HG03139 (cell line): Measurements from ENCODE around the gene KRT26.
"Not testable (repeated sequence)": the region's sequence is repeated elsewhere in the genome, so short reads cannot be mapped to it uniquely, and the experiment has no call there.

Experiments
- ATAC-seq: cut with Tn5 transposase; IDR thresholded peaks from one replicate; pipeline ENCODE4 v1.9.1; 2021; ENCODE audit not compliant: unreplicated experiment

The KRT26 gene

DNA sequence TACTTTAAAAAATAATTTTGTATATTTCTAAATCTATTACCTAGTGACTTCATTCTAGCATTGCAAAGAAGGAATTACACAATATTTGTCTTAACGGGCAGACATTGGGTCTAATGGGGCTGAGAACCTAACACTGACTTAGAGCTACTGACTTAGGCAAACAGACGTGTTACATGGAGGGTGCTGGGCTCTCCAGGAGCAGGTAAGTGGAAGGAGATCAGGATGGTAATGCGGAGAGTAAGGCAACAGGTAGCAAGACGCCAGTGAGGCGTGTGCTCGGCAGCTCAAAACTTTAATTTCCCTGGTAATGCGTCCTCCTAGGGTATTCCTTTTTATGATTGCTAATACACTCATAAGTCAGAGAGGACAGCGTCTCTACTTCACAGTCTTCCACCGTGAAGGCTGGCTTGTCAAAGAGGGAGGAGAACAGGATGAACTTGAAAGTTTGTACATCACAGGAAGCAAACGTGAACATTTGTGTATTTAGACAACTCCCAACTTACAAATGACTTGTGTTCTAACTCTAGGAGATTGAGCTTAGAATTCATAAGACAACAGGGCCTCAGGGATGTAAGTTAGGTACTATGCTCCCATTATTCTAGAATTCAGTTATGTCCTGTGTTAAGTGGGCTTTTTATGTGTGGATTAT is 23.1 kb upstream of the KRT26 start:
- no peak for ATAC-seq

DNA sequence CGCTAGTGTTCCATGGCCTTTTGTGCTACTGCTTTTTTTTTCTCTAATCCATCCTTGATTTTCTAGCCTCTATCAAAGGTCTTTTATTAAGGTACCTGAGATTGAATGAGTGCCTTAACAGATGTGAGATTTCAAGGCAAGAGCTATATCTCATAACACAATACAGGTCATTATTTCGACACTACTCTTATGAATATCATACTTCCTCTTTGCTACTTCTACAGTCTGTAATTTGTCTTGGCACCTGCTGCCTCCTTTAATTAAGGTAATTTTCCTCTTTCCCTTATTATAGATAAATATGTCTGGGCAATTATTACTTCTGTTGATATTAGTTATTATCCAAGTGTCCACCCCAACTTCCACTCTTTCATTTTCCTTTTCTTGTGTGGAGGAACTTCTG is 22.5 kb upstream of the KRT26 start:
- ATAC-seq, result no peak

DNA sequence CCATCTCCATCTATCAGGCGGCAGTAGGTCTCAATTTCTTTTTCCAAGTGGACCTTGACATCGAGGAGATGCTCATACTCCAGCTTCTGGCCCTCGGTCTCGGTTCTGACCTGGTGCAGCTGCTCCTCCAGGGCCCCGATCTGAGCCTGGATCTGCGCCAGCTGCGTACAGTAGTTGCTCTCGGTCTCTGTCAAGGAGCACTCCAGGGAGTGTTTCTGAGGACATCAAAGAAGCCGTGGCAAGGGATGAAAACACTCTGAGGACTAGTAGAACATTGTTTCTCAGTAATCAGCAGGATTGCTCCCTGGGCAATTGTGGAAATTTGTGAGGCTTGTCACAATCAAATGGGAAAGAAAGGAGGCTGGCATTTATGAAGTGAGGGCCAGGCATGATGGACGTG is 21.8 kb upstream of the KRT26 start:
- no peak for ATAC-seq

DNA sequence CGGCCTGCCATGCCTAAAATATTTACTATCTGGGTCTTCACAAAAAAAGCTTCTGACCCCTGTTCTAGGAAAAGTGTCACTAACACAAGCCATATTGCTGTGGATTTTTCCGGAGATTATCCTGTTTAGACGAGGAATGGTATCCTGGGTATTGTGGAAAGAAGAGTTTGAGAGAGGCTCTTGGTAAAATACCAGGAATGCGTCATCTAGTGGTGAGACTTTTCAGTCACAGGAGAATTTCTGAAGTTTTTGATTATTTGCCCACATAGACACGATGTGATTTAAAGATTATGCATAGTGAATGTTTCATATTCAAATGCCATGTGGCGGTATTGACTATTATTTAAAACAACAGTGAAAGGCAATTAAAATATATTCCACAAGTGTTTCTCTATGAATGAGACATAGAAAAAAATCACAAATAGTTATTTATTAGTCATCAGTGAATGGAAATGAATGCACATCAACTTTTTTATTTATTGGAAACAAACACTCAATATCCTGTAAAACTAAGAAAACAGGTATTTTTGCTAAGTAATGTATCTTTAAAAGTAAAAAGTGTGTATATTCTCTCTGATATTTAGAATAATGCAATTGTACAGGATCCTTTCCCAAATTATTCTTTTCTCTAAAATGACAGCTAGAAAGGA is 19.9 kb upstream of the KRT26 start:
- ATAC-seq, result no peak

DNA sequence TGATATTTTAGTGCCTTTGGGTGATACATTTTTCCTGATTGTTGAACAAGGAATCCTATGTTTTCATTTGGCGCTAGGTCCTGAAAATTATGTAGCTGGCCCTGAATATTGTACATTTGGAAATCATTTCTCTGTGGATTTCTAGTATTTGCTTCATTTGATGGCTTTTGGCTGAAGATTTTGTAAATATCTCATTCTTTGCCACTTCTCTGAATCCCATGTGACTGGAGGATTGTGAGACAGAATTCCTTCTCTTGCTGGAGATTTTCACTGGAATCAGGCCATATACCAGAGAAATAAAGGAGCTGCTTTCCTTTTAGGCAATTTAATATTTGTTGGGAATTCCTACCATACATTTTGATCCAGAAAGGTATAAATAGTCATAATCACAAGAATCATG is 19.1 kb upstream of the KRT26 start:
- no peak for ATAC-seq

DNA sequence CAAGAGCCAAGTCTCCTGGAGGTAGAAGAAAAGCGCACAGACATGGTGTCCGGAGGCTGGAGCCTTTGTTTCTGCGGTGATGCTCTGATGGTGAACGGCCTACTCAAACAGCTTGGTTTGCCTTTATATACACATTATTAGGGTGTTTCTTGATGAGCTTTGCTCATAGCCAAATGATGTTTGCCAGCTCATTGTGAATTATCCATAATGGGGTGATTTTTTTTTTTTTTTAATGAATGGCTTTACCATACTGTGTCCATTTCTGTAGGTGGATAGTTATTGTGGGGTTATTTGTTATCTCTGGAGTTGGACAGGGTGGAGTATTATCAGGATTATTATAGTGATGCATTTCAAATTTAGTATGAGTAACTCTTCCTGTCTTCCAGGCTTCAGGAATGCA is 10.4 kb upstream of the KRT26 start, which contains the start of gene KRT27:
Gene KRT27 (minus strand): TSS at position 101 of the 400 bp plus-strand sequence. CDS start 57 bp downstream, at position 44.
- no peak for ATAC-seq

DNA sequence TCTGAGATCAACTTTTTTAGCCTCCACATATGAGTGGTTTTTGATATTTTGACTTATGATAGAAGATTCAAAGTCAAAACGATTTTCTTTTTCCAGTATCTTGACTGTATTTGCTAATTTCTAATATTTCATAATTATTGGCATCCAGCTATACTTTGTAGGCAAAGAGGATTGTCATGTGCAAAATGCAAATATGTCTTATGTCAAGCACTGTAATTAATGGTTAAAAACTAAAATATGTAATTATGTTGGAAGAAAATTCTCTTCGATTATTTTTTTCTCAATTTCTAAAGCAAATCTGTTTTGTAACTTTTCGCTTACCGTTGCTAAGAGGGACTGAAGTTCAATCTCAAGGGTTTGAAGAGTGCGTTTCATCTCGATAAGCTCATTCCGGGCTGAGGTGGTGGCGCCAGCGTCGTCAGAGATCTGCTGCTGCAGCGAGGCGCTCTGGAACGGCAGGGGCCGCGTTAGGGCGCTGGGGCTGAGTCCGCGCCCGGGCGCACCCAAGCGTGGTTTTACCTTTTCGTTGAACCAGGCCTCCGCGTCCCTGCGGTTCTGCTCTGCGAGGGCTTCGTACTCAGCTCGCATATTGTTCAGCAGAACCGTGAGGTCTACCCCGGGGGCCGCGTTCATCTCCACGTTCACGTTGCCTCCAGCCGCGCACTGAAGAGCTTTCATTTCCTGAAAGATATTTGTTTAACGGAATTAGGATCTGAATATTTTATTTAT is 7.3 kb upstream of the KRT26 start:
- ATAC-seq, result no peak

DNA sequence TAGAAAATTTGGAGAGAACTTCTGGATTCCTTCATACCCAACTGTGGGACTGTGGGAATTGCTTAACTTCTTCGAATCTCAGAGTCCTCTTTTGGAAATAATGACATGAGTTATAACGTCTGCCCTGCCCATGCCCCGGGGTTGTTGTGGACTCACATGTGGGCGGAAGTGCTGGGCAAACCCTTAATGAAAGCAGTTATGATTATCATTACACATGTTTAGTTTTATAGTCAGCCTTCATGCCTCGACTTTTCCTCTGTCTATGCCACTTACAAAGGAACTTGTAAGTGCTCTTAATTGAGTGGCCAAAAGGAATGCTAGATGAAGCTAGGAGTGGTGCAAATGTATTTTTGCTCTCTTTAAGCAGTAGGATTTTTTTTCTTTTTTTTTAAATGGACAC is 6.5 kb upstream of the KRT26 start:
- no peak for ATAC-seq

DNA sequence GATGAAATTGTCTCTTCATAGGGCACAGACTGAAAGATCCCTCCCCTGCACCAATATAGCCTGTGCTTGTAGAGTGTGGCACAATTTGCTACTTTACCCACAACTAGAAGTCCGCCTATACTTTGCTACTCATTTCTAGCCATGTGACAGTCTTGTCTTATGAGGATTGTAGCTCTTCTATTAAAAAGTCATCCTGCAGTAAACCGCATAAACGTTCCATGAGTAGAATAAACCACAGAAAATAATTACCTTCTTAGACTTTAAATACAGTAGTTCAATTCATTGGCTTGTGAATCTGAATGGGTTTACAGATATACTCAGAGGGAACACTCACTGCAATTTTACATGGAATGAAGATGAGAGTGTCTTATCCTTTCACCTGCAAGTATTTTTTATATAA is 6.0 kb upstream of the KRT26 start:
- no peak for ATAC-seq

DNA sequence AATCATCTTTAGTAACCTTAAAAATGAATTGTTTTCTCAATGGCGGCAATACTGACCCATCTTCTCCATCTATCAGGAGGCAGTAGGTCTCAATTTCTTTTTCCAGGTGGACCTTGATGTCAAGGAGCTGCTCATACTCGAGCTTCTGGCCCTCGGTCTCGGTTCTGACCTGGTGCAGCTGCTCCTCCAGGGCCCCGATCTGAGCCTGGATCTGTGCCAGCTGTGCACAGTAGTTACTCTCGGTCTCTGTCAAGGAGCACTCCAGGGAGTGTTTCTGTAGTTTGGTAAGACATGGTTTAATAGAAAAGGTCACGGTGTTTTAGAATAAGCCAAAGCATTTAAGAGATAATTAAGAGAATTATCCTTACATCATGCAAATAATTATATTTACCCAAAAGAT is 5.5 kb upstream of the KRT26 start:
- ATAC-seq, result no peak

DNA sequence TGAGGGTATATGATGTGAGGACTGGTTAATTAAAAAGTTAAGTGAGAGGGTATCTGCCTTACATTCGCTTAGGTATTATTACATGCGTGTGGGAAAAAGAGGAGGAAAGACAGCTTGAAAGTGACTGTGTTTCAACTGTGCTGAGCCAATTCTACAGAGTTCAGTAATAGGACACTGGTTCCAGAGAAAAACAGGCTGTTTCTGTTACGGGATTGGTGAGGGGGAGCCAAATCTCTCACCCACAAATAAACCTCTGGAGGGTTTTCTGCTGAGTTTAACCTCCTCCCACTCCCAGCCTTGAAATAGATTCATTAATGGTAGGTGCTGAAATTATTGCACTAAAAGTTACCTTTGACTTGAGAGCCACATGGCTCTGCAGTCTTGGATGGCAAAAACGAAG is 3.9 kb upstream of the KRT26 start:
- ATAC-seq, result no peak

DNA sequence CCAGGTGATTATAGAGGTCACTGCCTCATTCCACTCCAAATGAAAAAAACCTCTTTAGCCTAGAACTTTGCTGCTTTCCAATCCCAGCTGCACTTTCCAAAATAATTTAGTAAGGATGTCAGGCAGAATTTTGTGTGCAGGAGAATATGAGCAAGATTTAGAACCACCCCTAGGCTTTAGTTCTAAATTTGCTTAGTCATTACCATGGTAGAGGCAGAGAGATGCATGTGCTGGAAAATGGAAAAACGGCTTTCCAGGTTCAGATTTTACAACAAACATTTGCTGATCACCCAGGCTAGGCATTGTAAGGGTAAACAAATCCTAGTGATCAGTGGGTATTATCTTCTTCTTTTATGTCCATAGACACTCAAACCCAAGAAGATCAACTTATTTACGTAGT is 6.3 kb downstream of the KRT26 start:
- no peak for ATAC-seq

DNA sequence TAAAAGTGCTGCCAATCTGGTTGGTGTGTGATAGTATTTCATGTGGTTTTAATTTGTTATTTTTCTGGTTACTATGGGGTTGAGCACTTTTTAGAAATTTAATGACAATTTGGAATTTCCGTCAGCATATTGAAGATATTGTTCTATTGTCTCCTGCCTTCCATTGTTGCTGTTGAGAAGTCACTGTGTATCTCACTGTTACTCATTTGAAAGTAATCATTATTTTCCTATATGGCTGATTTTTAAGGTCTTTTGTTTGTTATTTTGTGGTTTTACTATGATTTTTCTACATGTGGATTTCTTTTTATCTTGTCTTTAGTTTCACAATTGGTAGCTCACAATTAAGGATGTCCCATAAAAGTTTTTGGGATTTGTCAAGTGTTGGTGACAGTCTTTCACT is 8.2 kb downstream of the KRT26 start:
- ATAC-seq, result no peak

DNA sequence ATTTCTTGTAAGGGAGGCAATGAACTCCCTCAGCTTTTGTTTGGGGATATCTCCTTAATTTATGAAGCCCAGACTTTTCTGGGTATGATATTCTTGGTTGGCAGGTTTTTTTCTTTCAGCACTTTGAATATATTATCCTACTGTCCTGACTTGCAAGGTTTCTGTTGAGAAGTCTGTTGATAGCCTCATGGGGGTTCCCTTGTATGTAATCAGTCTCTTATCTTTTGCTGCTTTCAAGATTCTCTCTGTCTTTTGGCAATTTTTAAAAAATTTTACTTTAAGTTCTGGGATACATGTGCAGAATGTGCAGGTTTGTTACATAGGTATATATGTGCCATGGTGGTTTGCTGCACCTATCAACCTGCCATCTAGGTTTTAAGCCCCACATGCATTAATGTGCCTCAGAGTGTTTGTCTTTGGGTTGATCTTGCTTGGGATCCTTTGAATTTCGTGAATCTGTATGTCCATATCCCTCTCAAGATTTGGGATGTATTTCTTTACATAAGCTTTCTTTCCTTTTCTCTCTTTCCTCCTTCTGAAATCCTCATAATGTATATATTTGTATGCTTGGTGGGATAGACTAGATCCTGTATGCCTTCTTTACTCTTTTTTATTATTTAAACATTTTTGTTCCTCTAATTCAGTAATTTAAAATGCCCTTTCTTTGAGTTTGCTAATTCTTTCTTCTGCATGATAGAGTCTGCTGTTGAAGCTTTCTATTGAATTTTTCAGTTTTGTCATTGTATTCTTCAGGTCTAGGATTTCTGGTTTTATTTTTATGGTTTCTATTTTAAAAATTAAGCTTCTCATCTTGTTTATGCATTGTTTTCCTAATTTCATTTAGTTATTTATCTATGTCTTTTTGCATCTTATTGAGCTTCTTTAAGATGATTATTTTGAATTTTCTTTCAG is 11.6 kb downstream of the KRT26 start:
- no peak for ATAC-seq

DNA sequence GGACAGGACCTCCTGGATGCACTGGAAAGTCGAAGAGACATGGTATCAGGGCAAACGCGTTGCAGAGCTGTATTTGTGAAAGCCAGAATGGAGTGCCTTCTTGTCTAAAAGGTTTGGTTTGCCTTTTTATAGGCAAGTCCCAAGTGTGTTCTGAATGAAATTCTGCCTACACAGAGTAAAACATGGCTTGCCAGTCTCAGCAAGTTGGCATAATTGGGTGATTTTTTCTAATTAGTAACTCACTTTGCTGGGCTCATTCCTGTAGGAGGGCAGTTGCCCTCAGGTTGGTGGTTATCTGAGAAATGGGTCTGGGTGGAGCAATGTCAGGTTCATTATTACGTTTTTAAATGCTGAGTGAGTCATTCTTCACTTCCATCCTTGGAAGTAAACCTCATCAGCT is 16.8 kb downstream of the KRT26 start, which contains the start of gene KRT25:
Gene KRT25 (minus strand): TSS at position 101 of the 400 bp plus-strand sequence. CDS start 60 bp downstream, at position 41.
- ATAC-seq, result no peak

DNA sequence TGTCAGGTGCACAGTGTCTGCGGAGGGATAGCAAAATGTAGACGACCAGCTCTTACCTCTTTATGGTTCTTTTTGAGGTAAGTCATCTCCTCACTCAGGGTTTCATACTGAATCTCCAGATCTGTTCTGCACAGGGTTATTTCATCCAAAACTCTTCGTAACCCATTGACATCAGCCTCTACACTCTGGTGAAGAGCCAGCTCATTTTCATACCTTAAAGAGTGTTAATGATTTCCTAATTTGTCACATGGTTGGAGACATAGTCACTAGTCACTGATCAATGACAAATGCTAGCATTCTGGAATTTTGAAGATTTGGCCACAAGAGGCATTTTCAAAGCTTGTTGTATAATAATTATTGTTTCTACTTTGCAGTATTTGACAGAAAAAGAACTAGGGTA is 18.2 kb downstream of the KRT26 start:
- ATAC-seq, result no peak

DNA sequence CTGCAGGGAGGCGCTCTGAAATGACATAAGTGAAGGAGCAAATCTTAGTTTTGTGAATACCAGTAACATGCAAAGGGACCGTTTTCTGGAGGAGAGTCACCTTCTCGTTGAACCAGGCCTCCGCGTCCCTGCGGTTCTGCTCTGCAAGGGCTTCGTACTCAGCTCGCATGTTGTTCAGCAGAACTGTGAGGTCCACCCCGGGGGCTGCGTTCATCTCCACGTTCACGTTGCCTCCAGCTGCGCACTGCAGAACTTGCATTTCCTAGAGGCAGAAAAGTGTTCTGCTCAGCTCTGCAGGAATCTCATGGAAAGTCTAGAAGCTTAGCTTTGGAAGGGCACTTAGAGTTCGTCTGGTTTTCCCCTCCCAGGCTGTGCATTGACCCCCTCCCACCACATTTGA is 20.9 kb downstream of the KRT26 start:
- no peak for ATAC-seq

DNA sequence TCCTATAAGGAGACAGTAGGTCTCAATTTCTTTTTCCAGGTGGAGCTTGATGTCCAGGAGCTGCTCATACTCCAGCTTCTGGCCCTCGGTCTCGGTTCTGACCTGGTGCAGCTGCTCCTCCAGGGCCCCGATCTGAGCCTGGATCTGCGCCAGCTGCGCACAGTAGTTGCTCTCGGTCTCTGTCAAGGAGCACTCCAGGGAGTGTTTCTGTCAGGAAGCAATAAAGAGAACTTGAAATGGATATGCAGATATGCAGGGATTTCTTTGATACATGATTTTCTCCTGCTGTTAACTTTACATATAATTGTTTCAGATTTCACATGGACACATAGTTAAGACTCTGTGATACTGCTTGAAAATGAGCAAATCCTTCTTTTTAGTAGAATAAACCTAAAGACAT is 21.6 kb downstream of the KRT26 start:
- ATAC-seq, result no peak

DNA sequence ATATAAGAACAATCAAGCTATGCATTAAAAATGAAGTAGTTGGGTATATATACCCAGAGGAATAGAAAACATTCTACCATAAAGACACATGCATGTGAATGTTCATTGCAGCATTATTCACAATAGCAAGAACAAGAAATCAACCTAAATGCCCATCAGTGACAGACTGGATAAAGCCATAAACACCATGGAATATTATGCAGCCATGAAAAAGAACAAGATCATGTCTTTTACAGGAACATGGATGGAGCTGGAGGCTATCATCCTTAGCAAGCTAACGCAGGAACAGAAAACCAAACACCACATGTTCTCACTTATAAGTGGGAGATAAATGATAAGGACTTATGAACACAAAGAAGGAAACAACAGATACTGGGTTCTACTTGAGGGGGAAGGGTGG is 23.3 kb downstream of the KRT26 start:
- ATAC-seq, result not testable (repeated sequence)

DNA sequence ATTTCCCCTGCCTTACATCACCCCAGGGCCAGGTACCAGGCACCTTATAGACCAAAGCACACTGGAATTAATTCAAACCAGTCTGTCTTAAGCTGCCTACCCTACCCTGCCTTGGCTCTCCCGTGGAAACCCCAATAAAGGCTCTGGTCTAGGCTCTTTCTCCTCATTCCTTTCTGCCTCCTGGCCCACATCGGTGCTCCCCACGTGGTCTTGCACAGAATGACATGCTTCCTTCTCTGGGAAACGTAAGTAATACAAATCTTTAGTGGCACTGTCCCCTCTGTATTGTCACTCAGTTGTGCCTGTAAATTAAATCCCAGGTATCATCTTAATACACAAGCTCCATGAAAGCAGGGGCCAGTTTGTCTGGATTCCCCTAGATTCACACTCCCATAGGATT is 33.4 kb downstream of the KRT26 start:
- ATAC-seq, result no peak

DNA sequence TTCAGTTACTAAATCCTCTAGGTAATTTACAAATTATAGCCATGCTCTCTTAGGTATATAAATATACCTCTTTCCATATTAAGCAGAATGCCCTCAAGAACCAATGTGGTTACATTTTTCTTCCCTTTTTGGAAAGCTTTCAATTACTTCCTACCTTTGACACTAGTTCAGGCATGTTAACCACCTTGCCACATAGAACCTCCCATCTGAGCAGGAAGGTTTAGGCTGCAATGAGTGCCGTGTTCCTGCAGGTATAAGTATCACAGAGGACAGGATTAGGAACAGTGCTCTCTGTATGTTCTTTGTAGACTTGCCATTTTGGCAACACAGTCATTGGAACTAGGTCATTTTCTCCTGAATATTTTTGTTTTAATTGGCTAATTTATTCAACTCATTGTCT is 37.0 kb downstream of the KRT26 start:
- ATAC-seq, result no peak
